ENCODE results near the gene AADACL4. TPM values are rescaled to one million over a fixed set of nuclear protein-coding genes. Genes with fewer than 3 reads are reported as not detected.
A peak's percentile ranks its signal among the peaks of the same experiment; 100 is the strongest.

The AADACL4 gene
- total and polyA plus RNA-seq, 2 of the 8 experiments (the other 6 are each of a cell fraction or from before 2014, with no cell fraction given), result 0.08 TPM; not detected in 1

DNA sequence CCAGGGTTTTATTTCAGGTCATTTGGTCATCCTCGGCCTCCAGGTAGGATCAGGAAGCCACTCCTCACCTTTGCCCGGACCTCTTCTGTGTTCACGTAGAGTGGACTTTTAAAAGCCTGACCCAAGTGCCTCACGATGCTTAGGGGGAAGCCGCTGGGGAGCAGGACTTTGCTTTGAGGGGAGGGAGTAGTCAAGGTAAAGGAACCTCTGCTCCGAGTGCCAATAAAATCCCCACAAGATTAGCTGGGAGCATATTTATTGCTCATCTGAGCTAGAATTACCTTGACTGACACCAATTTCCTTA is 25.3 kb upstream of the AADACL4 start:
- Histone ChIP-seq H2AFZ (ENCODE audit: low read length) (no peak overlapping the region), H3K79me2 (ENCODE audit: control insufficient read depth in 1 of 2, insufficient read depth in 2 of 2, low read length in 2 of 2) (peaks cover 13 to 21% of the 10 kb centered on the region in 2 experiments), H3K9me3 (ENCODE audit: insufficient read depth in 2 of 2, low read depth in 1 of 2, low read length in 1 of 2) (no peaks in the 10 kb centered on the region), H2BK12ac (ENCODE audit: low read depth, low read length) (peak overlapping the region; percentile 30; the same call in 1 of the 2 replicates), H3K23me2 (ENCODE audit: low read depth, low read length) (peaks cover 27% of the 10 kb centered on the region), H3K4me3 (ENCODE audit: extremely low read depth in 1 of 4, insufficient read depth in 2 of 4, low read depth in 3 of 4, low read length in 4 of 4) (peak overlapping the region; percentile 81 to 97 (median 90)), H3K79me1 (ENCODE audit: low read depth, low read length) (peaks cover 3% of the 10 kb centered on the region), H4K5ac (ENCODE audit: insufficient read length, low read depth, low read length) (peak overlapping the region; percentile 55), H2BK5ac (ENCODE audit: low read depth, low read length) (peak overlapping the region; percentile 94; the same call in 1 of the 2 replicates), H4K8ac (ENCODE audit: extremely low read depth, insufficient read depth, low read length) (no peak overlapping the region), H3K56ac (replicated peaks; ENCODE audit: insufficient read length, low read depth, low read length) (peak overlapping the region; percentile 78), H2AK5ac (ENCODE audit: low read depth, low read length) (no peak overlapping the region), H3K27me3 (replicated peaks in 1 of 4; ENCODE audit: control insufficient read depth in 3 of 4, extremely low read depth in 1 of 4, insufficient read depth in 3 of 4, low read length in 3 of 4) (no peaks in the 10 kb centered on the region; a peak in 1 of 7 replicates), H3K18ac (ENCODE audit: extremely low read depth, low read length) (peak overlapping the region; percentile 98), H3K9ac (replicated peaks in 1 of 4; ENCODE audit: extremely low read depth in 1 of 4, low read depth in 3 of 4, low read length in 3 of 4) (peak overlapping the region in 3 of 4 experiments; percentile 34 to 74 (median 70); a peak in 5 of 7 replicates), H2BK15ac (ENCODE audit: low read length) (0 out of 2 replicates have a peak overlapping the region, but pooled peaks have one; percentile 81), H3K23ac (ENCODE audit: insufficient read length) (no peak overlapping the region), H4K20me1 (replicated peaks in 1 of 2; ENCODE audit: control insufficient read depth in 1 of 2, insufficient read depth in 2 of 2, low read length in 2 of 2) (peaks cover 0 to 4% of the 10 kb centered on the region in 2 experiments), H3K14ac (ENCODE audit: insufficient read length) (no peak overlapping the region), H3K4me1 (replicated peaks in 1 of 4; ENCODE audit: control insufficient read depth in 3 of 4, insufficient read depth in 4 of 4, low read length in 3 of 4) (peaks cover 8 to 24% (median 15%) of the 10 kb centered on the region in 4 experiments), H4K91ac (replicated peaks; ENCODE audit: insufficient read length, low read length) (peak overlapping the region; percentile 80), H3K27ac (ENCODE audit: low read depth, low read length) (no peak overlapping the region; the same call in 1 of the 2 replicates), H3K4me2 (ENCODE audit: insufficient read depth in 1 of 2, low read depth in 2 of 2, low read length in 2 of 2) (peak overlapping the region; percentile 62 to 97), H2BK120ac (replicated peaks; ENCODE audit: low read depth, low read length) (no peak overlapping the region), H2BK20ac (ENCODE audit: low read length) (no peak overlapping the region), H3K4ac (replicated peaks; ENCODE audit: insufficient read length, low read depth, low read length) (peak overlapping the region; percentile 10), H3K36me3 (ENCODE audit: control insufficient read depth in 2 of 4, insufficient read depth in 4 of 4, low read length in 3 of 4) (peaks cover 0 to 2% (median 0%) of the 10 kb centered on the region in 4 experiments; a peak in 1 of 8 replicates)
- ChIA-PET POLR2A (ENCODE audit: partially characterized antibody) (interaction anchor here (0.9 to 11.4 kb wide), 10 partner anchors 11 to 78 kb away, joined by 3 to 107 read pairs (median 9); no protein-coding TSS in a partner anchor), CTCF (ENCODE audit: partially characterized antibody) (interaction anchor here (1.0 to 11.2 kb wide), 19 partner anchors 12 to 343 kb away, joined by 3 to 130 read pairs (median 5); no protein-coding TSS in a partner anchor)
- DNase-seq (ENCODE audit: low read depth in 1 of 2, low spot score in 2 of 2) (no peak), FAIRE-seq (no peak)
- WGBS, 2 experiments (ENCODE audit: extremely low coverage in 1 of 2, insufficient coverage in 1 of 2, insufficient read length in 1 of 2, insufficient replicate concordance in 2 of 2, low coverage in 1 of 2, low lambda C conversion rate in 2 of 2, missing lambda C conversion rate in 1 of 2), result 2% methylated on average over 6 of the region's 6 CpGs; no CpG with 5 or more reads in 1 of the 2 experiments
- TF ChIP-seq NRF1 (IDR thresholded peaks at IDR 0.05; ENCODE audit: low read depth, low read length), result no peak
- TF ChIP-seq SIN3A (conservative IDR thresholded peaks at IDR 0.05 in 1 of 2, IDR thresholded peaks at IDR 0.05 in 1 of 2; ENCODE audit: low read depth in 1 of 2, low read length in 2 of 2), result 0 out of 4 replicates have a peak, but pooled peaks of 1 of the 2 experiments have one; percentile 8
- TF ChIP-seq KDM1A (IDR thresholded peaks at IDR 0.05; ENCODE audit: borderline replicate concordance, low read length), result 0 out of 2 replicates have a peak, but pooled peaks have one; percentile 19

All from H1 (cell line).